H9 (cell line): ENCODE measurements around the gene KMT2C. TPM values are rescaled to one million over a fixed set of nuclear protein-coding genes. Genes with fewer than 3 reads are reported as not detected.

ENCODE experiments used
- DNase-seq: peaks from one replicate; pipeline ENCODE4 v3.0.0-alpha.2; 2017
- H2AFZ ChIP-seq: one replicate; pipeline ENCODE4 v1.6.1; 2013; ENCODE audit warnings: mild to moderate bottlenecking, low read length, control low read depth, moderate library complexity
- H2AK5ac ChIP-seq: 2 replicates; pipeline ENCODE4 v1.6.1; 2013; ENCODE audit warnings: low read length, control low read depth, mixed read lengths; ENCODE audit not compliant: insufficient read length
- H2BK120ac ChIP-seq: one replicate; pipeline ENCODE4 v1.6.1; 2013; ENCODE audit warnings: low read depth, mild to moderate bottlenecking, low read length, control low read depth, inconsistent platforms; ENCODE audit not compliant: poor library complexity, severe bottlenecking
- H2BK12ac ChIP-seq: 2 replicates; pipeline ENCODE4 v1.6.1; 2013; ENCODE audit warnings: low read length, control low read depth, mixed read lengths, low read depth; ENCODE audit not compliant: insufficient read length
- H2BK15ac ChIP-seq: 2 replicates; pipeline ENCODE4 v1.6.1; 2013; ENCODE audit warnings: low read depth, low read length, control low read depth
- H2BK20ac ChIP-seq: one replicate; pipeline ENCODE4 v1.6.1; 2013; ENCODE audit warnings: low read depth, mild to moderate bottlenecking, low read length, control low read depth, inconsistent platforms; ENCODE audit not compliant: poor library complexity, severe bottlenecking
- H2BK5ac ChIP-seq: 2 replicates; pipeline ENCODE4 v1.6.1; 2013; ENCODE audit warnings: low read length, control low read depth, mixed read lengths; ENCODE audit not compliant: insufficient read length
- H3K14ac ChIP-seq: 2 replicates; pipeline ENCODE4 v1.6.1; 2013; ENCODE audit warnings: low read length, control low read depth; ENCODE audit not compliant: insufficient read depth
- H3K18ac ChIP-seq: 2 replicates; pipeline ENCODE4 v1.6.1; 2013; ENCODE audit warnings: low read depth, mild to moderate bottlenecking, mixed read lengths, low read length, control low read depth; ENCODE audit not compliant: insufficient read length
- H3K23ac ChIP-seq: 2 replicates; pipeline ENCODE4 v1.6.1; 2013; ENCODE audit warnings: low read length, control low read depth, mixed read lengths, low read depth; ENCODE audit not compliant: insufficient read length
- H3K23me2 ChIP-seq: 2 replicates; pipeline ENCODE4 v1.6.1; 2013; ENCODE audit warnings: low read depth, mild to moderate bottlenecking, mixed read lengths, low read length, control low read depth; ENCODE audit not compliant: insufficient read length, poor library complexity, severe bottlenecking
- H3K27ac ChIP-seq: 2 replicates; pipeline ENCODE4 v1.5.1; 2013; ENCODE audit warnings: low read length, control low read depth, mixed read lengths, low read depth; ENCODE audit not compliant: insufficient read length
- H3K27me3 ChIP-seq: 2 replicates; pipeline ENCODE4 v1.6.1; 2013; ENCODE audit warnings: low read length, control low read depth, inconsistent platforms; ENCODE audit not compliant: insufficient read depth
- H3K4ac ChIP-seq: 2 replicates; pipeline ENCODE4 v1.6.1; 2013; ENCODE audit warnings: low read depth, mild to moderate bottlenecking, control low read depth, inconsistent platforms, low read length, moderate library complexity
- H3K4me1 ChIP-seq: 2 replicates; pipeline ENCODE4 v1.6.1; 2013; ENCODE audit warnings: low read length, control low read depth, inconsistent platforms; ENCODE audit not compliant: insufficient read depth
- H3K4me2 ChIP-seq: 2 replicates; pipeline ENCODE4 v1.6.1; 2013; ENCODE audit warnings: low read length, control low read depth, mixed read lengths; ENCODE audit not compliant: insufficient read length, insufficient read depth
- H3K56ac ChIP-seq: 2 replicates; pipeline ENCODE4 v1.6.1; 2013; ENCODE audit warnings: low read depth, mild to moderate bottlenecking, mixed read lengths, low read length, control low read depth; ENCODE audit not compliant: insufficient read length
- H3K79me1 ChIP-seq: 2 replicates; pipeline ENCODE4 v1.6.1; 2013; ENCODE audit warnings: low read depth, mild to moderate bottlenecking, moderate library complexity, low read length, control low read depth, inconsistent platforms; ENCODE audit not compliant: insufficient read depth, poor library complexity, severe bottlenecking
- H3K79me2 ChIP-seq: 2 replicates; pipeline ENCODE4 v1.6.1; 2013; ENCODE audit warnings: low read length, control low read depth, inconsistent platforms; ENCODE audit not compliant: insufficient read depth
- H3K9ac ChIP-seq: 2 replicates; pipeline ENCODE4 v1.6.1; 2013; ENCODE audit warnings: low read length, control low read depth, mixed read lengths; ENCODE audit not compliant: insufficient read length; ENCODE audit errors: extremely low read depth
- H3K9me3 ChIP-seq: one replicate; pipeline ENCODE4 v1.6.1; 2013; ENCODE audit warnings: low read depth, low read length, inconsistent platforms; ENCODE audit not compliant: control insufficient read depth
- H3T11ph ChIP-seq: one replicate; pipeline ENCODE4 v1.6.1; 2013; ENCODE audit warnings: mild to moderate bottlenecking, low read length, control low read depth, inconsistent platforms
- H4K20me1 ChIP-seq: one replicate; pipeline ENCODE4 v1.6.1; 2013; ENCODE audit not compliant: control insufficient read depth, insufficient read length, insufficient read depth
- H4K5ac ChIP-seq: 2 replicates; pipeline ENCODE4 v1.6.1; 2013; ENCODE audit warnings: low read depth, mild to moderate bottlenecking, mixed read lengths, low read length, control low read depth; ENCODE audit not compliant: insufficient read length
- H4K8ac ChIP-seq: replicated peaks from 2 replicates; pipeline ENCODE4 v1.6.1; 2013; ENCODE audit warnings: low read length, control low read depth, mixed read lengths, low read depth; ENCODE audit not compliant: insufficient read length
- H4K91ac ChIP-seq: 2 replicates; pipeline ENCODE4 v1.6.1; 2013; ENCODE audit warnings: low read depth, mild to moderate bottlenecking, moderate library complexity, mixed read lengths, low read length, control low read depth; ENCODE audit not compliant: insufficient read length
- H3K27ac Mint-ChIP-seq, 3 experiments: 2 replicates in 2 of 3; 3 replicates in 1 of 3; pipeline ENCODE4 v1.8.0; 2020 to 2021; ENCODE audit warnings: mixed read lengths in 3 of 3, mild to moderate bottlenecking in 1 of 3, moderate library complexity in 1 of 3
- H3K27me3 Mint-ChIP-seq: 2 replicates; pipeline ENCODE4 v1.8.0; 2021; ENCODE audit warnings: low read depth, mild to moderate bottlenecking, moderate library complexity, mixed read lengths
- H3K36me3 Mint-ChIP-seq, 3 experiments: 2 replicates in 2 of 3; 3 replicates in 1 of 3; pipeline ENCODE4 v1.8.0; 2020 to 2021; ENCODE audit warnings: low read depth in 3 of 3, mixed read lengths in 3 of 3; ENCODE audit not compliant: insufficient read depth in 1 of 3
- H3K4me1 Mint-ChIP-seq, 2 experiments: 2 replicates each; pipeline ENCODE4 v1.8.0; 2020; ENCODE audit warnings: mixed read lengths in 2 of 2
- H3K4me3 Mint-ChIP-seq, 2 experiments: 2 replicates in 1 of 2; 3 replicates in 1 of 2; pipeline ENCODE4 v1.8.0; 2020 to 2021; ENCODE audit warnings: mild to moderate bottlenecking in 2 of 2, mixed read lengths in 2 of 2, moderate library complexity in 1 of 2
- H3K9me3 Mint-ChIP-seq, 2 experiments: 2 replicates in 1 of 2; 3 replicates in 1 of 2; pipeline ENCODE4 v1.8.0; 2020; ENCODE audit warnings: mild to moderate bottlenecking in 2 of 2, mixed read lengths in 2 of 2, moderate library complexity in 1 of 2
- WGBS: extraction: QIAGEN DNeasy Blood & Tissue Kit; methylation state at CpG from one replicate; pipeline ENCODE4 v1.1.7; 2013; ENCODE audit warnings: missing lambda C conversion rate, low lambda C conversion rate, mixed read lengths; ENCODE audit not compliant: insufficient read length; ENCODE audit errors: extremely low coverage; 5-methylcytosine and 5-hydroxymethylcytosine counted together
- total RNA-seq: library from RNA; stranded (reverse); gene quantifications from 2 replicates; pipeline ENCODE4 v1.2.1, GENCODE V29; 2021
- TF ChIP-seq, protein P1 (sequence below): fragments of 200-600 bp; sonication (generic); conservative IDR thresholded peaks from 3 replicates; pipeline ENCODE4 v1.8.0; 2021; ENCODE audit warnings: antibody characterized with exemption, mild to moderate bottlenecking

KMT2C gene
- total RNA-seq, 1 experiment from 2014 or later = 32.2 TPM

DNA sequence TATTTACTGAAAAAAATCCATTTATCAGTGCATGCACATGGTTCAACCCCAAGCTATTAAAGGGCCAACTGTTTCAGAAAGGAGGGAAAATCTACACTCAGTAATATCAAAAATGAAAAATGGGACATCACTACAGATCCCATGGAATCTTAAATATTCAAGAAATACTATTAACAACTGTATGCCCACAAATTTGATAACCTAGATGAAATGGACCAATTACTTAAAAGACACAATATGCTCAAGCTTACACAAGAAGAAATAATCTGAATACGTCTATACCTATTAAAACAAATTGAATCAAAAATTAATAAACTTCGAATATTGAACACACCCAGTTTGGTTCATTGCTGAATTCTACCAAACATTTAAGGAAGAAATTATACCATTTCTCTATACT is 87.9 kb downstream of the KMT2C start:
- Histone ChIP-seq H3K79me1 (no peaks in the 10 kb centered on the region), H2BK15ac (no peak overlapping the region), H2BK120ac (no peak overlapping the region), H3K4me1 (no peaks in the 10 kb centered on the region), H2BK20ac (no peak overlapping the region), H2BK5ac (no peak overlapping the region), H3K9ac (no peak overlapping the region), H4K20me1 (no peaks in the 10 kb centered on the region), H3T11ph (no peak overlapping the region), H3K4me2 (no peak overlapping the region), H3K27me3 (no peaks in the 10 kb centered on the region), H3K27ac (no peak overlapping the region), H3K79me2 (peaks cover 2% of the 10 kb centered on the region; the same call in 1 of the 2 replicates), H3K23me2 (no peaks in the 10 kb centered on the region), H3K56ac (no peak overlapping the region), H2AFZ (no peak overlapping the region), H4K8ac (no peak overlapping the region), H2BK12ac (no peak overlapping the region), H3K23ac (no peak overlapping the region), H4K5ac (no peak overlapping the region), H4K91ac (no peak overlapping the region), H2AK5ac (no peak overlapping the region), H3K4ac (no peak overlapping the region), H3K14ac (no peak overlapping the region), H3K9me3 (no peaks in the 10 kb centered on the region), H3K18ac (no peak overlapping the region)
- Mint-ChIP-seq H3K4me1 (peaks cover 10 to 15% of the 10 kb centered on the region in 2 experiments), H3K27ac (no peak overlapping the region), H3K9me3 (peaks cover 11 to 16% of the 10 kb centered on the region in 2 experiments), H3K27me3 (no peaks in the 10 kb centered on the region), H3K4me3 (no peak overlapping the region), H3K36me3 (peaks cover 31 to 40% (median 34%) of the 10 kb centered on the region in 3 experiments)
- TF ChIP-seq, protein P1, sequence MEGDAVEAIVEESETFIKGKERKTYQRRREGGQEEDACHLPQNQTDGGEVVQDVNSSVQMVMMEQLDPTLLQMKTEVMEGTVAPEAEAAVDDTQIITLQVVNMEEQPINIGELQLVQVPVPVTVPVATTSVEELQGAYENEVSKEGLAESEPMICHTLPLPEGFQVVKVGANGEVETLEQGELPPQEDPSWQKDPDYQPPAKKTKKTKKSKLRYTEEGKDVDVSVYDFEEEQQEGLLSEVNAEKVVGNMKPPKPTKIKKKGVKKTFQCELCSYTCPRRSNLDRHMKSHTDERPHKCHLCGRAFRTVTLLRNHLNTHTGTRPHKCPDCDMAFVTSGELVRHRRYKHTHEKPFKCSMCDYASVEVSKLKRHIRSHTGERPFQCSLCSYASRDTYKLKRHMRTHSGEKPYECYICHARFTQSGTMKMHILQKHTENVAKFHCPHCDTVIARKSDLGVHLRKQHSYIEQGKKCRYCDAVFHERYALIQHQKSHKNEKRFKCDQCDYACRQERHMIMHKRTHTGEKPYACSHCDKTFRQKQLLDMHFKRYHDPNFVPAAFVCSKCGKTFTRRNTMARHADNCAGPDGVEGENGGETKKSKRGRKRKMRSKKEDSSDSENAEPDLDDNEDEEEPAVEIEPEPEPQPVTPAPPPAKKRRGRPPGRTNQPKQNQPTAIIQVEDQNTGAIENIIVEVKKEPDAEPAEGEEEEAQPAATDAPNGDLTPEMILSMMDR = no peak
- 100% methylated on average over 2 of the region's 2 CpGs for WGBS
- no peak for DNase-seq
